Measurements from ENCODE around the gene SYT11.
"Not testable (repeated sequence)": the region's sequence is repeated elsewhere in the genome, so short reads cannot be mapped to it uniquely, and the experiment has no call there.

SYT11 gene, protein sequence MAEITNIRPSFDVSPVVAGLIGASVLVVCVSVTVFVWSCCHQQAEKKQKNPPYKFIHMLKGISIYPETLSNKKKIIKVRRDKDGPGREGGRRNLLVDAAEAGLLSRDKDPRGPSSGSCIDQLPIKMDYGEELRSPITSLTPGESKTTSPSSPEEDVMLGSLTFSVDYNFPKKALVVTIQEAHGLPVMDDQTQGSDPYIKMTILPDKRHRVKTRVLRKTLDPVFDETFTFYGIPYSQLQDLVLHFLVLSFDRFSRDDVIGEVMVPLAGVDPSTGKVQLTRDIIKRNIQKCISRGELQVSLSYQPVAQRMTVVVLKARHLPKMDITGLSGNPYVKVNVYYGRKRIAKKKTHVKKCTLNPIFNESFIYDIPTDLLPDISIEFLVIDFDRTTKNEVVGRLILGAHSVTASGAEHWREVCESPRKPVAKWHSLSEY

DNA sequence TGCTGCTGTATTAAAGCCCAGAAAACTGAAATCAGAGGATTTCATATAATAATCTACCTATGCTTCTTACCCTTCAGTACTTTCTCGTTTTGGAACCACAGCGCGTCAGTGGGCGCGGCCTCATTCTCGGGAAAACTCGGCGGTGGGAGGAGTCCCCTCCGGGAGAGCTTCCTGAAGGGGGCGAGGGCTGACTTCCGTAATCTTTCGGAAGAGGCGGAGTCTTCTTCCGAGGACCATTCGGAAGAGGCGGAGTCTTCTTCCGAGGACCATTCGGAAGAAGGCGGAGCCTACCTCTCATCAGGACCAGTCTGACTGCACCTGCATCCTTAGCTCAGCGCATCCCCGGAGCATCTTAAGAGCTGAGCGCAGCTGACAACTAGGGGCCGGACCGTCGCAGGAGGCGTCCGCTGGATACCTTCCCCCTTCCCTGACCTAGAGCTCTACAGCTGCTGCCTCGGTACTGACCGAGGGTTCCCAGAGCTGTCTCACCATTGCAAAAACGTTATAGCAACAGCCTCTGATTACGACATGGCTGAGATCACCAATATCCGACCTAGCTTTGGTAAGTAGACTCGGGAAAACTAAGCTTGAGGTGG lies at the start of gene SYT11:
TSS of gene SYT11 (plus strand) at position 334 of the 596 bp plus-strand sequence. CDS start at position 529, 195 bp downstream.
- DNase-seq, result peak; percentile 96

DNA sequence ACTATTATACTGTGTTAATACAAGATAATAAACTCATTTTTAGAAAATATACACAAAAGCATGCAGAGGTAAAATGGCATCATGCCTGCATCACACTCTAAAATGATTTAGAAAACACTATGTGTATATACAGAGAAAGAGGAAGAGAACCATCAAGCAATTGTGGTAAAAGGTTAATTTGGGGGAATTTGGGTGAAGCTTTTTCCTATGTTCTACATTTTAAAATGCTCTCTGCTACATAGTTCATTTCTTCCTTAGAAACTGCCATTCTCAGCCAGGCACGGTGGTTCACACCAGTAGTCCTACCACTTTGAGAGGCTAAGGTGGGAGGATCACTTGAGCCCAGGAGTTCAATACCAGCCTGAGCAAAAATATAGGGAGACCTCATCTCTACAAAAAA lies 46.5 kb upstream of the SYT11 start:
- no peak for DNase-seq

DNA sequence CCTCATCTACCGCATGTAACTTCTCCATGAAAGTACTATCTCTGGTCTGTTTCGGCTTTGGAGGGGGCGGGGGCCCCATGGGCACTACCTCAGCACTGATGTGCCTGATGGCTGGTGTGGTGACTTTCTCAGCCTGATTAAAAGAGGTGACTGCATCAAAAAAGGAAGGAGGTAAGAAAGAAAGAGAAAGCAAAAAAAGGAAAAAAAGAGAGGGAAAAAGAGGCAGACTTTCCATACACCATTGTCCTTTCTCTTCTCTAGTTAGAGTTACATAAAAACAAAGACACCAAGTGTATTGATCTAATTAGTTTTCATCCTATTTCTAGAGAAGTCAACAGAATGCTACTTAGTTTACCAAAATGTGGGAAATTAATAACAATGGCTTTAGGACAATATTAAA lies 45.7 kb upstream of the SYT11 start:
- no peak for DNase-seq

DNA sequence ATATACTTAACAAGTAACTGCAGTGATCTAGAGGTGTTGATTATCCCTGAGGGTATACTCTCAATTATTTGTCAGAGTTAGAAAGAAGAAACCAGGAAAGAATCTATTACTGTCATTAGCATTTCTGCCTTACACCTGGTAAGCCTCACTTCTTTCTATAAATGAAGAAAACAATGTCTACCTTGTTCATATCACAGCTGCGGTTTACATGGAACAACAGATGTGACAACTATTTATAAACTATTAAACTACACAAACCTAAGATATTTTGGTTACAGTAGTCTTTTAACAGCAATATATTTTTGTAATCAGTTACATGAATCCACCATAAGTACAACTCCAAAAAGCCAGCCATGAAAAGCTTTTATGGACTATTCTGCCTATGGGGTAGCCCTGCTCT lies 43.0 kb upstream of the SYT11 start:
- no peak for DNase-seq

DNA sequence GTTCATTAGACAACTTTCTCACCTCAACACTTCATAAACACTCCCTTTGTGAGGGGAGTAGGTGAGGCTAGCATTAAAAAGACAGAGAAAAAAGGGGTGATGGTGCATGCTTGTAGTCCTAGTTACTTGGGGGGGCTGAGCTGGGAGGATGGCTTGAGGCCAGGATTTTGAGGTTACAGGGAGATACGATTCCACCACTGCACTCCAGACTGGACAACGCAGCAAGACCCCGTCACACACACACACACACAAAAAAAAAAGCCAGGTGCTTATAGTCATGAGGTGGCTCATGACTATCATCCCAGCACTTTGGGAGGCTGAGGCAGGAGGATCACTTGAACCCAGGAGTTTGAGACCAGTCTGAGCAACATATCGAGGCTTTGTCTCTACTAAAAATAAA lies 31.9 kb upstream of the SYT11 start:
- DNase-seq, result no peak

DNA sequence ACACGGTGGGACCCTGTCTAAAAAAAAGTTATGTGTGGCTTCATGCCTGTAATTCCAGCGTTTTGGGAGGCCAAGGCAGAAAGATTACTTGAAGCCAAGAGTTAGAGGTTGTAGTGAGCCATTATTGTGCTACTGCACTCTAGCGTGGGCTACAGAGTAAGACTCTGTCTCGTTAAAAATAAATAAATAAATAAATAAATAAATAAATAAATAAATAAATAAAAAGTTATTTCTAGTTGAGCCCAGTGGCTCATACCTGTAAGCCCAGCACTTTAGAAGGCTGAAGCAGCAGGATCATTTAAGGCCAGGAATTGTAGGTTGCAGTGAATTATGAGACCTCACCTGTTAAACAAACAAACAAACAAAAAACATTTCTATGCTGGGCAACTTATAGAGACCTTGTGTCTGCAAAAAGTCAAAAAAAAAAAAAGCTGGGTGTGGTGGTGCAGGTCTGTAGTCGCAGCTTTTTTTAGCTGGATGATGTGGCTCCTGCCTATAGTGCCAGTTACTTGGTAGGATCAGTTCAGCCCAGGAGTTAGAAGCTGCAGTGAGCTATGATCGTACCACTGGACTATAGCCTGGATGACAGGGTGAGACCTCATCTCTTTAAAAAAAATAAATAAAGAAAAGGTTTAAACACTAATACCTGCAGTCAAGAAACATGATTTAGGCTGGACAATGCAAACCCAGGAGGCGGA lies 27.9 kb upstream of the SYT11 start:
- no peak for DNase-seq

DNA sequence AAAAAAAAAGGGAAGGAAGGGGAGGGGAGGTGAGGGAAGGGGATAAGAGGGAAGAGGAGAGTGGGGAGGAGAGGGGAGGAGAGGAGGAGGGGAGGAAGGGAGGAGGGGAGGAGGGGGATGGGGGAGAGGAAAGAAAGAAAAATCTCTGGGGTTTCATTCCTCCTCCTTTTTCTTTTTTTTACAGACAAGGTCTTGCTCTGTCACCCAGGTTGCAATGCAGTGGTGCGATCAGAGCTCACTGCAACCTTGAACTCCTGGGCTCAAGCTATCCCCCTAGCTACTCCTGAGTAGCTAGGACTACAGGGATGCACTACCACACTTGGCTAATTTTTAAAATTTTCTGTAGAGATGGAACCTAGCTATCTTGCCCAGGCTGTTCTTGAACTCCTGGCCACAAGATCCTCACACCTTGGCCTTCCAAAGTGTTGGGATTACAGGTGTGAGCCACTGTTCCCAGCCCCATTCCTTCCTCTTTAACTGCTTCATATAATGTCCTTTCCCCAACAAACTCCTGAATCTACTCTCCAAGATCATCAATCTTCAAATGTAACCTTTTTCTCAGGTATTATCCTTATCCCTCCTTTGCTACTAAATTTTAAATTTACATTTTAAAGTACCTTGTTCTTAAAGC lies 25.6 kb upstream of the SYT11 start:
- no peak for DNase-seq

DNA sequence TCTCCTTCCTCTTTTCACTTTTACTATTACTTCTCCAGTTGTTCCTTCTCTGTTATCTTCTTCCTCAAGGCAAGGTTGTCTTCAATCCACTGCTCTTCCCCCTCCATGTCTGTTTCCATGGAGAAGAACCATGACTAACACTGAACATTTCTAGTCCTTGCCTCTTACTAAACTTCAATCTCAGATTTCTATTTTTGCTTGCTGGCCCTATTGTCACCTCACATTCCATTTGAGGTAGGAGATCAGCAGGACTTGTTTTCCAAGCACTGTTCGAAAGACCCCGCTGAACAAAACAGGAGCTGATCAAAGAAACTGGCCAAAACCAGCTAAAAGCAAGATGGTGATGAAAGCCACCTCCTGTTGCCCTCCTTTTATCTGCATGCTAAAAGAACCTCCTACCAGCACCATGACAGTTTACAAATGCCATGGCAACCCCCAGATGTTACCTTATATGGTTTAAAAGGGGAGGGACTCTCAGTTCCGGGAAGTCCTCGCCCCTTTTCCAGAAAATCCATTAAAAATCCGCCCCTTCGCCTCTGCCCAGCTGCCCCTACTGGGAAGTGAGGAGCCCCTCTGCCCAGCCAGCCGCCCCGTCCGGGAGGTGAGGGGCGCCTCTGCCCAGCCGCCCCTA lies 25.0 kb upstream of the SYT11 start:
- DNase-seq, result no peak

DNA sequence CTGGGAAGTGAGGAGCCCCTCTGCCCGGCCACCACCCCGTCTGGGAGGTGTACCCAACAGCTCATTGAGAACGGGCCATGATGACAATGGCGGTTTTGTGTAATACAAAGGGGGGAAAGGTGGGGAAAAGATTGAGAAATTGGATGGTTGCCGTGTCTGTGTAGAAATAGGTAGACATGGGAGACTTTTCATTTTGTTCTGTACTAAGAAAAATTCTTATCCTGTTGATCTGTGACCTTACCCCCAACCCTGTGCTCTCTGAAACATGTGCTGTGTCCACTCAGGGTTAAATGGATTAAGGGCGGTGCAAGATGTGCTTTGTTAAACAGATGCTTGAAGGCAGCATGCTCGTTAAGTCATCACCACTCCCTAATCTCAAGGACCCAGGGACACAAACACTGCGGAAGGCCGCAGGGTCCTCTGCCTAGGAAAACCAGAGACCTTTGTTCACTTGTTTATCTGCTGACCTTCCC lies 24.4 kb upstream of the SYT11 start:
- not testable (repeated sequence) for DNase-seq

DNA sequence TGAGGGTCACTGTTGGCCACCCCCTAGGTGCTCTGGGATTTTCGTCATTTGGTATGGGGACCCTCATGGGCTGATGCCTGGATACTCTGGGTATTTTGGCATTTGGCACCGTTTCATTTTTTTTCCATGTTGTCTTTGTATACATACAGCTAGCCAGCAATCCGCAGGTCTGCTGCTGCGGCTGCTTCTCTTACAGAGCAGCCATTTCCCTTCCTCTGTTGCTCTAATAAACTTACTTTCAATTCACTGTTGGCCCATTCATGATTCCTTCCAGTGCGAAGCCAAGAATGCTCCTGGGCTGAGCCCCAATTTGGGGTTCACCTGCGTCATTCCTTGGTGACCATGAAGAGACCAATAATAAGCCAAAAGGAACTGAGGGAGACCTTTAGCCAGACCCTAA lies 23.8 kb upstream of the SYT11 start:
- DNase-seq, result no peak

DNA sequence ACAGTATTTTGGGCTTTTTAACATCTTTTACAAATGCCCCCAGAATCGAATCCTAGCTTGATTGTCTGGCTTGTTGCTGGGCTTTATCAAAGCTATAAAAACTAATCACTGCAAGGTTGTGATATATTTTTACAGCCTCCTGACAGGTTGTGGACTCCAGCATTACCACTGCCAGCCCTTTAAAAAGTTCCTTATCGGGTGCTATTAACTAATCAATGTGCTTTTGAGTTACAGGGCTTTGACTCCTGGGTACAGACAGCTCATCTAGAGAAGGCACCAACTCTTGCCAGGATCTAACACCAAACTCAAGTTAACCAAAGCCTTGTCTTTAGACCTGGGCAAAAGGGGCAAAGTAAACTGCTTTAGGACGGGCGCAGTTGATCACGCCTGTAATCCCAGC lies 19.0 kb upstream of the SYT11 start:
- no peak for DNase-seq

DNA sequence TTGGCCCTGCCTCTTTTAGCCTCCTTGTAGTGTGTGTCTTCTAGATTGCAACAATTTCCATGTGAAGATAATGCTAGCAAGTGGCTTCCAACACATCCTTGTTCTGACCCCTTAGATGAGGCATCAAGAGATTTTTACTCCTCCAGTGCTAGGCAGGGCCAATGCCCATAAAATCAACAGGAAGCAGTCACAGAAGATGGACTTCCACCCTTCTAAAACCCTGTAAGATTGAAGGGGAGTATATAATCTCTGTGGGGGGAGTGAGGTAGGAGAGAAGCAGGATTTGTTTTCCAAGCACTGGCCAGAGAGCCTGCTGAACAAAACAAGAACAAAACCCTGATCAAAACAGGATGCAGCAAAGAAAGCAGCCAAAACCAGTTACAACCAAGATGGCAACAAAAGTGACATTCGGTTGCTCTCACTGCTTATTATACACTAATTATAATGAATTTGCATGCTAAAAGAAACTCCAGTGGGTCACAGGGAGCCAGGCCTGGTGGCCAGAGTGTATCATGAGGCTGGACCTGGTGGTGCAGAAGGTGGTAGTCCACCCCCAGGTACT lies 14.4 kb upstream of the SYT11 start:
- no peak for DNase-seq

DNA sequence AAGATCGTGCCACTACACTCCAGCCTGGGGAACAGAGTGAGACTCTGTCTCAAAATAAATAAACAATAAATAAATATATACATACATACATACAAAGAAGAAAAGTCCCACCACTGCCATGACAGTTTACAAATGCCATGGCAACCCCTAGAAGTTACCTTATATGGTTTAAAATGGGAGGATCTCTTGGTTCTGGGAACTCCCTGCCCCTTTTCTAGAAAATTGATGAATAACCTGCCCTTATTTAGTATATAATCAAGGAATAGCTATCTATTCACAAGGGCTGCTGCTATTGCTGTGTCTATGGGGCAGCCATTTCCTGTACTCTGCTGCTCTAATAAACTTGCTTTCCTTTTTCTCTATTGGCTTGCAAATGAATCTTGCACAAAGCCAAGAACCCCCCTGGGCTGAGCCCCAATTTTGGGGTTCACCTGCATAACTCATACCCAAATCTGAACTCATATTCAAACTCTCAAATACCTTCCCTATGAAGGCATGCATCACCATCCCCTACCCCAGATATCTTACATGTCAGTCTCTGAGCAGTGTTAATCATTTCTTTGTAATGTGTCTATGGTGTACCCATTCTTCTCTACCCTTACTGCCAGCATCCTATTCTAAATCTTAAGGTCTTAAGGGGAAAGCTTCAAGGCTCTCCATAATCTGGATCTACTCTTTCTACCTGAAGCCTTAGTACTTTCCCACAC lies 11.4 kb upstream of the SYT11 start:
- DNase-seq, result peak; percentile 17

DNA sequence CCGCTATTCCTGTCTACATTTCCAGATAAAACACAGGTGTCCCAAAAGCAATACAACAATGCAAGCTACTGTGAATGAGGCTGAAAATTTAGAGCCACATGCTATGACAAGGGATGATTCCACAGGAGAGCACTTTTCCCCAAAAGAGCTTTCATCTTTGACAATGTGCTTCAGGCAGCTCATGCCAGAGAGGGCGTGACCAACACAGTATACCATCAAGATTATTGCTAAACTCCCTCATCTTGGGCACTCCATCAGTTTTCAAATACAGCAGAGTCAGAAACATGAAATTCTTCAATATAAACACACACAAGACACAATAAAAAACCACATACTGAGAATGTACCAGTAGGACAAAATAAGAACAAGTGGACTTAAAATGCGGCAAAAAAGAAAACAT lies 9.0 kb upstream of the SYT11 start:
- DNase-seq, result no peak

DNA sequence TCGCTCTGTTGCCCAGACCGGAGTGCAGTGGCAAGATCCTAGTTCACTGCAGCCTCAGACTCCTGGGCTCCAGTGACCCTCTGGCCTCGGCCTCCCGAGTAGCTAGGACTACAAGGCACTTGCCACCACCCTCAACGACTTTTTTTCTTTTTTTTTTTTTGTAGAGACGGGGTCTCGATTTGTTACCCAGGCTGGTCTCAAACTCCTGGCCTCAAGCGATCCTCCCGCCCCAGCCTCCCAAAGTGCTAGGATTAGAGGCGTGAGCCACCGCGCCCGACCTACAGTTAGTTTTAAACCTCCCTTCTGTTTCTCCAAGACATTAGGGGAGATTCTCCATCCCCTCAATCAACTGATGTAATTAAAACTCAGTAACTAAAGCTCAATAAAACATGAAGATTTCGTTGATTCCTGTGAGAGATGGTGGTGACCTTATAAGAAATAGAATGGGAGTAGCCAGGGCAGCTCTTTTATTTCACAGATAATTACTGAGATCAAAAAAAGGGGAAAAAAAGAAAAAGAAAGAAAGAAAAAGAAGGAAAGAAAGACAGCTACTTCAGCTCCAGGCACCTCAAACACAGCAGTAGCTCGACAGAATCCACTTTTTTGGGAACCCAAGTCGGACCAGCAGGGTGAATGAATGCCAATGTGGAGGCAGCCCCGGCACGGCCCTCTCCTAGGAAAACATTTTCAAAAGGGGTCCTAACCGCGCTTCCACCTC lies 3.0 kb upstream of the SYT11 start:
- DNase-seq, result no peak

DNA sequence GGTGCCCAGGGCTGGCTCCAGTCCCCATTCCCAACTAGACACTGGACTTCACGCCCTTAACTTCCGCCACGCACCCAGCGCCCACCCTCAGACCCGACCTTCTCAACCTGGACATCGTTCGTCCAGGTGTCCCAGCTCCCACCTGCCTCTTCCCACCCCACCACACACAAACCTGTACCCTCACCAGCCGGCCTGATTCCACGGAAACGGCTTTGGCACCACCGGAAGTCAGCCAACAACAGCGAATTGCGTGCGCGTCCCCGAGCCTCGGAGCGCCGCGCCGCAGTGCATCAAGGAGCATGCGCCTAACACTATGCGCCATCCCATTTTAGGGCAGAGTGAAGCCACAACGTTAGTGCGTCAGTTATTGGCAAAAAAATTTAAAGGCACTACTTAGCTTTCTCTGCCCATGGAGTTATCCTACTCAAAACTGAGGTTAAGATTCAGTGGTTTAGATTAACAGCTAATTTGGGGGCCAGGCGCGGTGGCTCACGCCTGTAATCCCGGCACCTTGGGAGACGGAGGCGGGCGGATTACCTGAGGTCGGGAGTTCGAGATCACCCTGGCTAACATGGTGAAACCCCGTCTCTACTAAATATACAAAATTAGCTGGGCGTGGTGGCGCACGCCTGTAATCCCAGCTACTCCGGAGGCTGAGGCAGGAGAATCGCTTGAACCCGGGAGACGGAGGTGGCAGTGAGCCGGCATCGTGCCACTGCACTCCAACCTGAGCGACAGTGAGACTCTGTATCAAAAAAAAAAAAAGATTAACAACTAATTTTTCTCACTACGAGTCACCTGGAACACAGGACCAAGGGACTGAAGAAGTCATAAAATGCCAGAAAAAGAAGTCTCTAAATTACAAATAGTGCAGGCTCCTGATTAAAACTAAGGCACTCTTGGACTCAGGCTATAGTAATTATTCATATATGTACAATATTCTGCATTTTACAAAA lies 2.1 kb upstream of the SYT11 start, which contains the start of gene GON4L:
TSS of gene GON4L (minus strand) at position 240 of the 956 bp plus-strand sequence. CDS start 3,434 bp downstream, outside the sequence.
- peak; percentile 93 for DNase-seq

DNA sequence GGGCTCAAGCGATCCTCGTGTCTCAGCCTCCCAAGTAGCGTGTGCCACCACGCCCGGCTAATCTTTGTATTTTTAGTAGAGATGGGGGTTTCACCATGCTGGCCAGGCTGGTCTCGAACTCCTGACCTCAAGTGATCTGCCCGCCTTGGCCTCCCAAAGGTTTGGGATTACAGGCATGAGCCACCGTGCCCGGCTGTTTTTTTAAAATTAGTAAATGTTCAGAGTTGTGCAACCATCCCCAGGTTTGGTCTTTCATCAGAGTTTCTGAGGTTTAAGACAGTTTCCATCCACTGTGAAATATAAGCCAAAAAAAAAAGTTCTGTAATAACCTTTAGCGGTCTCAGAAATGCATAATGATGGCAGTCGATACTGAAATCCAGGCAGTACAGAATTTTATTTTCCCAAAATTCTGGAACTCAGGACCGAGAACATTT lies 550 bp upstream of the SYT11 start:
- no peak for DNase-seq

DNA sequence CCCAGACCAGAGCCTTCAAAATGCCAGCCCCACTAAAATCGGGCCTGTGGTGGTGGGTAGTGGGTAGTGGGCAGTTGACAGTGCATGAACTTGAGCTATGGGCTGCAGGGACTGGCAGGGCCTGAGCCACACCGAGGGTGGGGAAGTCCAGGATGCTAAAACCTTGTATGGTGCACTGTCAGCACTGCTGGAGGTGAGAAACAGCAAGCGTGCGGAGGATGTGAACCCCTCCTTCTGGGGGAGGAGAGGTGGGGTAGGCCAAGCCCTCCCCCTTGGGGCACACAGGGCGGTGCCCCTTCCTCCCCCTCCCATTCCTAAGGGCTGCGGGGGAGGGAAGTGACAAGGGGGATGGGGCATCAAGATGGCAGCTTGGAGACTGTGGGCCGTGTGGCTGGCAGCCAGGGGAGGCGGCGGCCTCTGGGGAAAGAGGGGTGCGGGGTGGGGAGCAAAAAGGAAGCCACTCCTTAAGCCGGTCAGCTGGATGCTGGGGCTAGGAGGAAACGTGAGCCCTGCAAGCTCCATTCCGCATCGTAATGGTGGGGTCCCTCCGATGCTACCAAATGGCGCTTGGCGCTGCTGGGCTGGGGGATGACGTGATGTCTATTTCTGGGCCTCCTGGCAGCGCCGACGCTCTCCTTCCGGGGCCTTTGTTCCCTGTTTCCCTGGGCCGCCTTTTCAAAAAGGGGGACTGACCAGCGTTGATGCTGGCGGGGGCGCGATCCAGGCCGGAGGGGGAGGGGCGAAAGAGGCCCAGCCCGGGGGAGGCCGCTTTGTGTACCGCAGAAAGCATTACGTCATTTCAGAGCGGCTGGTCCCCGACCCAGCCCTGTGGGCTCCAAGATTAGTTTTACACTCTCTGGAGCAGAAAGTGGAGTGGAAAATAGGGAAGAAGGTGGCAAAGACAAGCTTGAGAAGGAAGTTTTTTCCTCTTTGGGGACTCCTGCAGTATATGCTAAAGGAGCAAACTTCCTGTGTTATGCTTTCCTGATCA lies 809 bp downstream of the SYT11 start:
- peak; percentile 87 for DNase-seq

Measured in CD4-positive, alpha-beta T cell treated with Interleukin-21 for 1 hour (primary cell).